HCT116 (cell line): ENCODE results near the gene HIP1. TPM values are rescaled to one million over a fixed set of nuclear protein-coding genes. Genes with fewer than 3 reads are reported as not detected.

ENCODE experiments used
- ATAC-seq: fragments of 200-7000 bp; cut with Tn5 transposase; 2 replicates; pipeline ENCODE4 v1.9.1; 2020; ENCODE audit warnings: mild to moderate bottlenecking, moderate library complexity
- BruUV-seq: library from RNA; stranded (reverse); fragments of 400-500 nt; replicated peaks from 2 replicates; lab custom pipeline; 2021; lab: Mats Ljungman, UMichigan
- CTCF ChIA-PET: fragments of 300-600 bp; sonication (Branson Sonifier 250); formaldehyde crosslinking; loops from one replicate; lab custom pipeline; 2021; ENCODE audit warnings: antibody characterized with exemption; lab: Charles Lee
- POLR2A ChIA-PET: fragments of 300-600, 350-600 bp; sonication (Branson Sonifier 250); formaldehyde crosslinking; loops from one replicate; lab custom pipeline; 2021; ENCODE audit warnings: antibody characterized with exemption; lab: Charles Lee
- RAD21 ChIA-PET, 2 experiments: fragments of 300-600 bp; sonication (Branson Sonifier 250); formaldehyde crosslinking; loops; one replicate each; lab custom pipeline; 2023; ENCODE audit warnings: low total read pairs in 2 of 2; ENCODE audit not compliant: uncharacterized antibody in 2 of 2, unreplicated experiment in 2 of 2, low non-redundant PET in 1 of 2; lab: Charles Lee
- DNase-seq: peaks from one replicate; pipeline ENCODE4 v3.0.0-alpha.2; 2010; ENCODE audit warnings: low read depth, low spot score
- H2AFZ ChIP-seq: fragments of 200-600 bp; shearing (Covaris generic), sonication (generic); 2 replicates; pipeline ENCODE4 v1.6.1; 2017; ENCODE audit warnings: low read depth, mixed run types, mixed read lengths, antibody characterized with exemption, low read length; ENCODE audit not compliant: poor library complexity, severe bottlenecking
- H3K27ac ChIP-seq: 2 replicates; pipeline ENCODE4 v1.5.1; 2012; ENCODE audit warnings: low read depth, low read length
- H3K27me3 ChIP-seq: fragments of 200-600 bp; sonication (generic); 2 replicates; pipeline ENCODE4 v1.6.1; 2016; ENCODE audit warnings: mixed run types, low read length, mixed read lengths; ENCODE audit not compliant: insufficient read depth
- H3K36me3 ChIP-seq, 2 experiments: fragments of 200-500 bp in 1 of 2; fragments of 200-600 bp in 1 of 2; sonication (Bioruptor generic) in 1 of 2; sonication (generic) in 1 of 2; 2 replicates each; pipeline versions ENCODE4 v1.5.1 to v1.6.1; 2014 to 2016; ENCODE audit warnings: low read length in 2 of 2, inconsistent platforms in 1 of 2, mixed read lengths in 1 of 2, mixed run types in 1 of 2; ENCODE audit not compliant: insufficient read depth in 2 of 2, control insufficient read depth in 1 of 2
- H3K4me1 ChIP-seq, 2 experiments: fragments of 200-600 bp in 1 of 2; sonication (generic) in 1 of 2; 2 replicates each; pipeline versions ENCODE4 v1.5.1 to v1.6.1; 2012 to 2017; ENCODE audit warnings: low read length in 2 of 2, inconsistent platforms in 1 of 2, mild to moderate bottlenecking in 1 of 2, mixed read lengths in 1 of 2, mixed run types in 1 of 2, moderate library complexity in 1 of 2; ENCODE audit not compliant: insufficient read depth in 2 of 2, control insufficient read depth in 1 of 2
- H3K4me2 ChIP-seq: fragments of 200-600 bp; sonication (generic); 2 replicates; pipeline ENCODE4 v1.6.1; 2017; ENCODE audit warnings: mixed run types, low read length, mixed read lengths
- H3K4me3 ChIP-seq, 2 experiments: fragments of 200-600 bp in 1 of 2; sonication (generic) in 1 of 2; replicated peaks in 1 of 2; 2 replicates each; pipeline ENCODE4 v1.5.1; 2011 to 2016; ENCODE audit warnings: low read length in 2 of 2, control low read depth in 1 of 2, low read depth in 1 of 2, mild to moderate bottlenecking in 1 of 2, mixed read lengths in 1 of 2, mixed run types in 1 of 2
- H3K79me2 ChIP-seq: fragments of 200-600 bp; sonication (generic); 2 replicates; pipeline ENCODE4 v1.6.1; 2017; ENCODE audit warnings: mild to moderate bottlenecking, mixed run types, low read length, moderate library complexity, mixed read lengths; ENCODE audit not compliant: insufficient read depth
- H3K9ac ChIP-seq: fragments of 200-600 bp; sonication (generic); 2 replicates; pipeline ENCODE4 v1.6.1; 2016; ENCODE audit warnings: low read length, mixed read lengths
- H3K9me2 ChIP-seq: fragments of 200-600 bp; sonication (generic), shearing (Covaris generic); 2 replicates; pipeline ENCODE4 v1.6.1; 2017; ENCODE audit warnings: mixed run types, mild to moderate bottlenecking, moderate library complexity; ENCODE audit not compliant: insufficient read depth
- H3K9me3 ChIP-seq, 2 experiments: fragments of 200-500 bp in 1 of 2; fragments of 200-600 bp in 1 of 2; sonication (Bioruptor generic) in 1 of 2; sonication (generic) in 1 of 2; 2 replicates each; pipeline ENCODE4 v1.6.1; 2014 to 2017; ENCODE audit warnings: low read length in 2 of 2, mixed read lengths in 2 of 2, inconsistent platforms in 1 of 2, low read depth in 1 of 2, mild to moderate bottlenecking in 1 of 2, mixed run types in 1 of 2, moderate library complexity in 1 of 2; ENCODE audit not compliant: control insufficient read depth in 1 of 2, insufficient read depth in 1 of 2
- H4K20me1 ChIP-seq: fragments of 200-600 bp; sonication (generic), shearing (Covaris generic); 2 replicates; pipeline ENCODE4 v1.6.1; 2017; ENCODE audit warnings: mixed run types, mild to moderate bottlenecking, moderate library complexity; ENCODE audit not compliant: insufficient read depth
- ATF3 ChIP-seq: IDR thresholded peaks from 2 replicates; pipeline ENCODE4 v1.6.1; 2012
- CBX3 ChIP-seq: IDR thresholded peaks from 2 replicates; pipeline ENCODE4 v1.6.1; 2012; ENCODE audit warnings: low read depth
- CTCF ChIP-seq, 3 experiments: fragments of 200-600 bp in 1 of 3; sonication (generic) in 1 of 3; IDR thresholded peaks in 2 of 3; conservative IDR thresholded peaks in 1 of 3; 2 replicates each; pipeline ENCODE4 v1.5.1; 2012 to 2017; ENCODE audit warnings: low read depth in 2 of 3, low read length in 2 of 3, antibody characterized with exemption in 1 of 3, borderline replicate concordance in 1 of 3, control low read depth in 1 of 3, mild to moderate bottlenecking in 1 of 3, mixed read lengths in 1 of 3, mixed run types in 1 of 3, moderate library complexity in 1 of 3; ENCODE audit not compliant: insufficient read depth in 1 of 3
- EZH2 ChIP-seq: fragments of 200-600 bp; sonication (generic); IDR thresholded peaks from 2 replicates; pipeline ENCODE4 v1.6.1; 2017; ENCODE audit warnings: antibody characterized with exemption, mixed run types
- EZH2phosphoT487 ChIP-seq: fragments of 200-600 bp; IDR thresholded peaks from 2 replicates; pipeline ENCODE4 v1.6.1; 2018; ENCODE audit warnings: antibody characterized with exemption, borderline replicate concordance
- FOSL1 ChIP-seq: IDR thresholded peaks from 2 replicates; pipeline ENCODE4 v1.6.1; 2012; ENCODE audit warnings: low read depth
- JUND ChIP-seq: IDR thresholded peaks from 2 replicates; pipeline ENCODE4 v1.6.1; 2012
- POLR2AphosphoS5 ChIP-seq: IDR thresholded peaks from 2 replicates; pipeline ENCODE4 v1.6.1; 2011; ENCODE audit warnings: mild to moderate bottlenecking, low read depth, low read length, moderate library complexity
- RAD21 ChIP-seq: IDR thresholded peaks from 2 replicates; pipeline ENCODE4 v1.6.1; 2012; ENCODE audit warnings: low read depth, mild to moderate bottlenecking
- SP1 ChIP-seq: IDR thresholded peaks from 2 replicates; pipeline ENCODE4 v1.6.1; 2012; ENCODE audit warnings: low read depth
- ZFX ChIP-seq: fragments of 450-650 bp; IDR thresholded peaks from 2 replicates; pipeline ENCODE4 v1.6.1; 2017
- ZNF274 ChIP-seq: fragments of 200-500 bp; sonication (Bioruptor generic); IDR thresholded peaks from 2 replicates; pipeline ENCODE4 v1.6.1; 2014; ENCODE audit warnings: mild to moderate bottlenecking, low read depth, low read length, inconsistent platforms
- intact Hi-C: fragments of 100-400 bp; cut with micrococcal nuclease; formaldehyde crosslinking; loops from 2 replicates; pipeline ENCODE4 v1.10.0; 2022
- total RNA-seq: library from RNA; stranded (reverse); gene quantifications from one replicate; pipeline ENCODE4 v1.2.1, GENCODE V29; 2021; ENCODE audit not compliant: unreplicated experiment

HIP1 gene
- total RNA-seq, 1 experiment from 2014 or later, result 22.1 TPM

- intact Hi-C loops, result no loop called here
- CTCF ChIA-PET, result no interaction called here
- Histone ChIP-seq H3K36me3 (no peaks in the 10 kb centered on the region), H3K9me3 (no peaks in the 10 kb centered on the region), H3K4me2 (peak overlapping the region; percentile 61; the same call in 1 of the 2 replicates), H3K27me3 (no peaks in the 10 kb centered on the region), H3K4me1 (peaks cover 46 to 52% of the 10 kb centered on the region in 2 experiments), H3K4me3 (no peak overlapping the region), H3K9ac (no peak overlapping the region), H3K79me2 (no peaks in the 10 kb centered on the region), H2AFZ (no peak overlapping the region), H4K20me1 (no peaks in the 10 kb centered on the region), H3K27ac (no peak overlapping the region), H3K9me2 (no peaks in the 10 kb centered on the region)
- POLR2A ChIA-PET, result no interaction called here
- RAD21 ChIA-PET, result no interaction called here
- ATAC-seq, result no peak
- no peak for DNase-seq
- no TSS peak for BruUV-seq
- TF ChIP-seq JUND (no peak), FOSL1 (no peak), RAD21 (no peak), SP1 (no peak), ZNF274 (no peak), CBX3 (no peak), POLR2AphosphoS5 (no peak), ZFX (no peak), ATF3 (no peak), CTCF (IDR thresholded peaks at IDR 0.05 in 2 of 3, conservative IDR thresholded peaks at IDR 0.05 in 1 of 3; ENCODE audit: borderline replicate concordance in 1 of 3, insufficient read depth in 1 of 3, low read depth in 2 of 3, low read length in 2 of 3) (no peak), EZH2phosphoT487 (no peak), EZH2 (no peak)
Measured at GRCh38 chr7:75732016-75732521, 6.7 kb downstream of the HIP1 start.
